ENCODE data around the gene SYT1. TPM values are rescaled to one million over a fixed set of nuclear protein-coding genes. Genes with fewer than 3 reads are reported as not detected.

The SYT1 gene
- total RNA-seq, 1 experiment from 2014 or later = 44.9 TPM

- no peak for TF ChIP-seq ZFX (IDR thresholded peaks at IDR 0.05)
- no peak for TF ChIP-seq JUND (IDR thresholded peaks at IDR 0.05)
Observed at GRCh38 chr12:79326663-79327062, 462.1 kb downstream of the SYT1 start (continued).

DNA sequence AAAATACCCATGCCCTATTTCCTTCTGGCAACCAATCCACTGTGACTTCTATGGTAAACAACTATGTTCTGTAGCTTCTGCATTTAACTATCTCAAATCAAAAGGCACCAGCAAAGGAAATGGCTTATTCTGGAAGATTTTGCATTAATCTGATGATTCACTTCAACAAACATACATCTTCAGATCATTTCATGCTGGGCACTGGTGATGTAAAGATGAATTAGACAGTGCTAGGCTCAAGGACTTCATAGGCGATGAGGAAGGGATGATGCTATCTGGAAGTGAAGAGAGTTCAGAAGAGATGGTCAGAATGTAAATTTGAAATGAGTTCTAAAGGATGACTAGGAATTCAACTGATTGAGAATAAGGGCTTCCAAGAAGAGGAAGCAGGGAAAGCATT is 462.9 kb downstream of the SYT1 start:
- no peaks in the 10 kb centered on the region for H3K36me3 ChIP-seq (ENCODE audit: control insufficient read depth in 1 of 2, insufficient read depth in 2 of 2, low read length in 2 of 2)
- no peaks in the 10 kb centered on the region for H3K9me2 ChIP-seq (ENCODE audit: insufficient read depth)
- H3K27ac ChIP-seq (ENCODE audit: low read depth, low read length) = no peak overlapping the region
- no peaks in the 10 kb centered on the region for H3K27me3 ChIP-seq (ENCODE audit: insufficient read depth, low read length)
- no peaks in the 10 kb centered on the region for H3K79me2 ChIP-seq (ENCODE audit: insufficient read depth, low read length)
- H2AFZ ChIP-seq (ENCODE audit: low read depth, low read length, poor library complexity, severe bottlenecking) = no peak overlapping the region
- H3K4me1 ChIP-seq (ENCODE audit: control insufficient read depth in 1 of 2, insufficient read depth in 2 of 2, low read length in 2 of 2) = no peaks in the 10 kb centered on the region
- H3K4me3 ChIP-seq (replicated peaks in 1 of 2; ENCODE audit: low read depth in 1 of 2, low read length in 2 of 2) = no peak overlapping the region
- no peak for ATAC-seq
- no peak overlapping the region for H3K4me2 ChIP-seq (ENCODE audit: low read length)
- H3K9ac ChIP-seq (ENCODE audit: low read length) = no peak overlapping the region
- RAD21 ChIA-PET (ENCODE audit: low non-redundant PET in 1 of 2, low total read pairs in 2 of 2, uncharacterized antibody in 2 of 2, unreplicated experiment in 2 of 2) = no interaction called here
- intact Hi-C loops (cut with micrococcal nuclease) = no loop called here
- POLR2A ChIA-PET = no interaction called here
- no peaks in the 10 kb centered on the region for H4K20me1 ChIP-seq (ENCODE audit: insufficient read depth)
- no peak for DNase-seq (ENCODE audit: low read depth, low spot score)
- no peaks in the 10 kb centered on the region for H3K9me3 ChIP-seq (ENCODE audit: control insufficient read depth in 1 of 2, insufficient read depth in 1 of 2, low read depth in 1 of 2, low read length in 2 of 2)
- CTCF ChIA-PET = no interaction called here
- BruUV-seq (replicated peaks) = no TSS peak
- no peak for TF ChIP-seq CTCF (IDR thresholded peaks at IDR 0.05 in 2 of 3, conservative IDR thresholded peaks at IDR 0.05 in 1 of 3; ENCODE audit: borderline replicate concordance in 1 of 3, insufficient read depth in 1 of 3, low read depth in 2 of 3, low read length in 2 of 3)
- no peak for TF ChIP-seq TCF7L2 (IDR thresholded peaks at IDR 0.05; ENCODE audit: borderline replicate concordance, extremely low read depth, insufficient read depth, insufficient read length)
- TF ChIP-seq ZNF274 (IDR thresholded peaks at IDR 0.05; ENCODE audit: low read depth, low read length) = no peak
- TF ChIP-seq, protein P1, sequence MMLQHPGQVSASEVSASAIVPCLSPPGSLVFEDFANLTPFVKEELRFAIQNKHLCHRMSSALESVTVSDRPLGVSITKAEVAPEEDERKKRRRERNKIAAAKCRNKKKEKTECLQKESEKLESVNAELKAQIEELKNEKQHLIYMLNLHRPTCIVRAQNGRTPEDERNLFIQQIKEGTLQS (IDR thresholded peaks at IDR 0.05) = no peak
- no peak for TF ChIP-seq RAD21 (IDR thresholded peaks at IDR 0.05; ENCODE audit: low read depth)
- no peak for TF ChIP-seq EZH2phosphoT487 (IDR thresholded peaks at IDR 0.05; ENCODE audit: borderline replicate concordance)
- TF ChIP-seq, protein P2, sequence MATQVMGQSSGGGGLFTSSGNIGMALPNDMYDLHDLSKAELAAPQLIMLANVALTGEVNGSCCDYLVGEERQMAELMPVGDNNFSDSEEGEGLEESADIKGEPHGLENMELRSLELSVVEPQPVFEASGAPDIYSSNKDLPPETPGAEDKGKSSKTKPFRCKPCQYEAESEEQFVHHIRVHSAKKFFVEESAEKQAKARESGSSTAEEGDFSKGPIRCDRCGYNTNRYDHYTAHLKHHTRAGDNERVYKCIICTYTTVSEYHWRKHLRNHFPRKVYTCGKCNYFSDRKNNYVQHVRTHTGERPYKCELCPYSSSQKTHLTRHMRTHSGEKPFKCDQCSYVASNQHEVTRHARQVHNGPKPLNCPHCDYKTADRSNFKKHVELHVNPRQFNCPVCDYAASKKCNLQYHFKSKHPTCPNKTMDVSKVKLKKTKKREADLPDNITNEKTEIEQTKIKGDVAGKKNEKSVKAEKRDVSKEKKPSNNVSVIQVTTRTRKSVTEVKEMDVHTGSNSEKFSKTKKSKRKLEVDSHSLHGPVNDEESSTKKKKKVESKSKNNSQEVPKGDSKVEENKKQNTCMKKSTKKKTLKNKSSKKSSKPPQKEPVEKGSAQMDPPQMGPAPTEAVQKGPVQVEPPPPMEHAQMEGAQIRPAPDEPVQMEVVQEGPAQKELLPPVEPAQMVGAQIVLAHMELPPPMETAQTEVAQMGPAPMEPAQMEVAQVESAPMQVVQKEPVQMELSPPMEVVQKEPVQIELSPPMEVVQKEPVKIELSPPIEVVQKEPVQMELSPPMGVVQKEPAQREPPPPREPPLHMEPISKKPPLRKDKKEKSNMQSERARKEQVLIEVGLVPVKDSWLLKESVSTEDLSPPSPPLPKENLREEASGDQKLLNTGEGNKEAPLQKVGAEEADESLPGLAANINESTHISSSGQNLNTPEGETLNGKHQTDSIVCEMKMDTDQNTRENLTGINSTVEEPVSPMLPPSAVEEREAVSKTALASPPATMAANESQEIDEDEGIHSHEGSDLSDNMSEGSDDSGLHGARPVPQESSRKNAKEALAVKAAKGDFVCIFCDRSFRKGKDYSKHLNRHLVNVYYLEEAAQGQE (IDR thresholded peaks at IDR 0.05; ENCODE audit: low read depth) = no peak
- TF ChIP-seq EGR1 (IDR thresholded peaks at IDR 0.05; ENCODE audit: low read depth) = no peak
- TF ChIP-seq FOSL1 (IDR thresholded peaks at IDR 0.05; ENCODE audit: low read depth) = no peak
- TF ChIP-seq CBX3 (IDR thresholded peaks at IDR 0.05; ENCODE audit: low read depth) = no peak
- no peak for TF ChIP-seq POLR2A (IDR thresholded peaks at IDR 0.05; ENCODE audit: borderline replicate concordance, extremely low read depth, insufficient read depth, insufficient read length)
- TF ChIP-seq SRF (IDR thresholded peaks at IDR 0.05; ENCODE audit: low read depth) = no peak
- TF ChIP-seq ZBTB33 (IDR thresholded peaks at IDR 0.05; ENCODE audit: extremely low read depth, insufficient replicate concordance, low read length) = no peak
- TF ChIP-seq YY1 (IDR thresholded peaks at IDR 0.05; ENCODE audit: extremely low read depth, insufficient replicate concordance, low read depth, low read length) = no peak
- TF ChIP-seq, protein P3, sequence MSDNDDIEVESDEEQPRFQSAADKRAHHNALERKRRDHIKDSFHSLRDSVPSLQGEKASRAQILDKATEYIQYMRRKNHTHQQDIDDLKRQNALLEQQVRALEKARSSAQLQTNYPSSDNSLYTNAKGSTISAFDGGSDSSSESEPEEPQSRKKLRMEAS (IDR thresholded peaks at IDR 0.05) = no peak
- TF ChIP-seq ZFX (IDR thresholded peaks at IDR 0.05) = no peak
- no peak for TF ChIP-seq ELF1 (IDR thresholded peaks at IDR 0.05; ENCODE audit: borderline replicate concordance, low read depth)
- no peak for TF ChIP-seq CEBPB (IDR thresholded peaks at IDR 0.05; ENCODE audit: low read depth)
- TF ChIP-seq SIN3A (IDR thresholded peaks at IDR 0.05; ENCODE audit: low read depth) = no peak

All from HCT116 (cell line).